GM21381 (cell line): ENCODE data around the gene MED27.

Source experiments
- ATAC-seq: cut with Tn5 transposase; IDR thresholded peaks from one replicate; pipeline ENCODE4 v1.9.1; 2021; ENCODE audit warnings: mild to moderate bottlenecking, moderate library complexity; ENCODE audit not compliant: unreplicated experiment

Gene MED27

DNA sequence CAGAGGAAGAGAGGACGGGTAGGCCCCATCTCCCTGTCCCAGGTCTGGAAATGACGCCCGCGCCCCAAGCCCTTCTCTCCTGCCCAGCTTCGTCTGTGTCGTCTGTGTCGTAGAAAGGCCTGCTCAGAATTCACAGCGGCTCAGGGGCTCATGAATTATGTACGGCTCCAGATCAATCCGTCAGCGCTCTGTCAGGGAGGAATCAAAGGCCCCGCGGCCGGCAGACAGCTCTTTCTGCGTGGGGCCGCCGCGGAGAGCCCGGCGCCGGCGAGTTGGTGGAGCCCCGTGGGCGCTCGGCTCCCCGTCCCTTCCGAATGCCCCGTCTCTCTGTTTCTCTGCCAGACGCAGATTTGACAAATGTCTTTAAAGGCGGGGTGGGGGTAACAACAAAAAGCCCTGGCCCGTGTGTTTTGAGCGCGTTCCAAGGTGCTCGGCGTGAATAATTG lies 255.9 kb downstream of the MED27 start:
- ATAC-seq = no peak

DNA sequence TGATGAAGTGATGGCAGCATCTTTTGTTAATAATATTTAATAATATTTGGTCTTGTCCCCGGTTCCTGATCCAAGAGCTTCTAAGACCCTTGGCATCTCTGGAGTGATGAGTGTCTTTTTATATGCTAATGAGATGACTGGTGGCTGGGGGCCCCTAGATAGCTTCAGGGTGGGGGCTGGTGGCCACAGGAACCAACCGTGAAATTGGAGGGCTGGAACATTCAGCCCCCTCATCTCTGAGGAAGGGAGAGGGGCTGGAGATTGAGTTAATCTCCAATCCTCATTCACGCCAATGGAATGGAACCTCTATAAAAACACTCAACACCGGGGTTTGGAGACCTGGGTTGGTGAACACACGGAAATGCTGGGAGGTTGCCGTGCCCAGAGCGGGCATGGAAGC lies 261.6 kb downstream of the MED27 start:
- ATAC-seq = no peak

DNA sequence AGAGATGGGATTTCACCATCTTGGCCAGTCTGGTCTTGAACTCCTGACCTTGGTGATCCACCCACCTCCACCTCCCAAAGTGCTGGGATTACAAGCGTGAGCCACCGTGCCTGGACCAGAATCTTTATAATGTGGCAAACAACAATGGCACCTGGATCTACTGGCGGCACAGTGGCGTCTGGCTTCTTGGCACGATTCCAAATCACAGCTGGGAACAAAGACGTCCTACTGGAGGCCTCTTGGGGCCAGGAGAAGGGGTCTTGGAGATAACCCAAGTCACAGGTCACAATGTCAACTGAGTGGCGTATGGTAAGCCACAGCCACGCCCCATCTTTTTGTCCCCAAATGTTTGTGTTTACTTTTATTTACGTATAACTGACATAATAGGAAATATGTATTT lies 262.0 kb downstream of the MED27 start:
- ATAC-seq = no peak

DNA sequence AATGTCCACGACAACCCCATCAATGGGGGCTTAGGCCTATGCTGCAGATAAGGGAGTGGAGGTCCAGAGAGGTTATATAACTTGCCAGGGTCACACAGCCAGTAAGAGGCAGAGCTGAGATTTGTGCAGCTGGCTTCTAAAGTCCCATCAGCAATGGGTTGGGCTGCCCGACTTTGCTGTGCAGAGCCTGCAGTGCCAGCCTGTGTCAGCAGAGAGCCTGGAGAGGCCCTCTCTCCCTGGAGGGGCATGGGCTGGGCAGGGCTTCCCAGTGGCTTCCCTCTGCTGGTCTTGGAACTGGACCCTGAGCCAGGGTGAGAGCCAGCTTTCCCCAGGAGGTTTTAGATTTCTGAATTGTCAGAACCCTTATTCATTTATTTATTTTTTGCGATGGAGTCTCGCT lies 262.6 kb downstream of the MED27 start:
- ATAC-seq = no peak

DNA sequence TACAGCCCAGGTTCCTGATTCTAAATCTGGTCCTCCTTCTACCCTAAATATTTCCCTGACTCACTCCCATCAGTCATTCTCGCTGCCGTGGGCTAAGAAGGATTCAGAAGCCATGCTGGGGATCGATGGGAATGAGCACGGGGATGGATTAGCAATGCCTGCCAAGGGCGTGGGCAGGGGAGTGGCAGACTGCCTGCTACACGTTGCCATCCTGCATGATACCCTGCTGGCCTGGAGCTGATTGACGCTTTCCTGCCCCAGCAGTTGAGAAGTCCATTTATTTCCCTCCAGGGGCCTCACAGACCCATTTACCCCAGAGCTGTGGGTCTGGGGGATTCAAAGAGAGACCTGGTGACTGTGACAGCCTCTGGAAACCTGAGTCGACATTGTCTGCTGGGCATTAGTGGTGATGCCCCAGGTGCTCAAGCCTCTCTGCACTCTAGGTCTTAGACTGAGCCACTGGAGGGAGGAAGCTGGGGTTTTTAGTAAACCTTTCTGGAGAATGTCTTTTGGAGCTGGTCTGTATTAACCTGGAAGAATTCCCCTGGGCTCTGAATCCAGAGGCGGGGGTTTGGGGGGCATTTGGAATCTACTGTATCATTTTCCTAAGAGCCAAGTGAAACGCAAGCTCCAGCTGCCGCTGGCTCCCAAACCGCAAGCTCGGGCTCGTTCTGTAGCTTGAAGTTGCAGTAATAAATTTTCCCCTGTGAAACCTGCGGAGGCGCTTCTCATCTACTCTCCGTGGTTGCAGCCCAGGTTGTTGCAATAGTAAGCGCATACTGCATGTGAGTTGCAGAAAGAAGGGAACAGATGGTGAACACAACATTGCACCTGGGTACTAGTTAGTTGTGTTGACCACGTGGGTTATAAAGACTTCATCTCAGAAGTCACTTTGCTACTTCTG lies 263.4 kb downstream of the MED27 start:
- no peak for ATAC-seq

DNA sequence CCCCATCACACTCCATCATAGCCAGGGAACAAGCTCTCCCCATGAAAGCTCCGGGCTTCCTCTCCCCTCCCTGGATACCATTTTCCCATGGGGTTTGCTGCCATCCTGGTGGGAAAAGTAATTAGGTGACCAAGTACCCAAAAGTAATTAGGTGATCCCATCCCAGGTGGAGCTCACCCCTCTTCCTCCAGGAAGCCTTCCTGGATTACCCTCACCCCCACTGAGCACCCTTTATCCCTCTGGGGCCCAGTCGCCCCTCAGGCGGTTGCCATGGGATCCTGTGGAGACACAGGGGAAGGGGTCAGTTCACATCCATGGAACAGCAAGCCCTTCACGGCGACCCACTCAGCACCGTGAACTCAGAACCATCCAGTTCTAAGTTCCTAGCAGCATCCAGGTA lies 265.0 kb downstream of the MED27 start:
- ATAC-seq = no peak

DNA sequence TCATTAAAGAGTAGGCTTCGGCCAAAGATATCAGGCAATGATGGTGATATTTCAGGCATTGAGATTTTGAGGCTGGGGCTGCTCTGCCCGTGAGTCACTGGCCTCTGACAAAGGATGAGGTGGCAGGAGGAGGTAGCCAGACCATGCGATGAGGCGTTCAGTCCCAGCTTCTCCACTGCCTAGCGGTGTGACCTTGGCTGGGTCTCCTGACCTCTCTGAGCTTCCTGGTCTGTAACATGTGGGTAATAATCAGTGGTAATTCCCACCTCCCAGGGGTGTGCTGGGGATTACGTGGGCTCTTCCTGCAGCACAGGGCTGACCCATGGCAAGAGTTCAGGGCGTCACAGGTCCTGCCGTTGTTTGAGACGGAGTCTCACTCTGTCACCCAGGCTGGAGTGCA lies 266.6 kb downstream of the MED27 start:
- ATAC-seq = no peak

DNA sequence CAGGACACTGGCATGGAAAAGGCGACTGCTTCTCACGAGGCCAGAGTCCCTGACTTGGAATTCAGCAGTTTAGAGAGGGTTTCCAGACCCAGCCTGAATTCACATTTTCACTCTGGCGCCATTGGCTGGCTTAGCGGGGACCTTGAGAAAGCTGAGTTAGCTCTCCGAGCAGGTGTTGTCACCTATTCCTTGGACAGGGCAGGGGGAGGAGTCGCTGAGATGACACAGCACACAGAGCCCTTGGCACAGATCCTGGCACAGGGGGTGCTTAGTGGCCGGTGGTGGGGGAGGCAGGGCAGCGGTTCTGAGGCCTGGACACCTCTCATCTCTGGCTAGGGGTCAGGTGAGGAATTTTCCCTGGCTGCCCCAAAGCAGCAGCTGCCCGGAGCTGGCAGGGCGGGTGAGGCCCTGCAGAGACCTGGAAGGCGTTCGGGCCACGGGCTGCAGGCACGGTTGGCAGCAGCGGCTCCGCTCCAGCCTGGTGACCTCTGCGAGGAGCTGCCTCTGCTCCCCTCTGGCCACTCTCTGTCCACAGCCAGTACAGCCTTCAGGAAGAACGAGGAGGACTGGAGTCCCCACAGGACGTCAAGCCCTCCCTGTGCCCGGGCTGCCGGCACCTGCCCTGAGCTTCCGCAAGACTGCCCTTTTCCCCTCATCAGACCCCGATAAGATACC lies 267.4 kb downstream of the MED27 start:
- ATAC-seq = no peak

DNA sequence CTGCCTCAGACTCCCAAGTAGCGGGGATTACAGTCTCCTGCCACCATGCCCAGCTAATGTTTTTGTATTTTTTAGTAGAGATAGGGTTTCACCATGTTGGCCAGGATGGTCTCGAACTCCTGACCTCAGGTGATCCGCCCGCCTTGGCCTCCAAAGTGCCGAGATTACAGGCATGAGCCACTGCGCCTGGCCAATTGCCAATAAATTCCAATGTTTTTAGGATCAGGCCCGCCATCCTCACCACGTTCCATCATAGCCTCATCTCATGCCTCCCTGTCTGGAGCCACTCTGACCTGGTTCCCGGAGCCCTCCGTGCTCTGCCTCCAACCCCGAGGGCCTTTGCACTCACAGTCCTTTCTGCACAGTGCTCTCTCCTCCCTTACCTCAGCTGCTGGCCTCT lies 268.3 kb downstream of the MED27 start:
- ATAC-seq = no peak

DNA sequence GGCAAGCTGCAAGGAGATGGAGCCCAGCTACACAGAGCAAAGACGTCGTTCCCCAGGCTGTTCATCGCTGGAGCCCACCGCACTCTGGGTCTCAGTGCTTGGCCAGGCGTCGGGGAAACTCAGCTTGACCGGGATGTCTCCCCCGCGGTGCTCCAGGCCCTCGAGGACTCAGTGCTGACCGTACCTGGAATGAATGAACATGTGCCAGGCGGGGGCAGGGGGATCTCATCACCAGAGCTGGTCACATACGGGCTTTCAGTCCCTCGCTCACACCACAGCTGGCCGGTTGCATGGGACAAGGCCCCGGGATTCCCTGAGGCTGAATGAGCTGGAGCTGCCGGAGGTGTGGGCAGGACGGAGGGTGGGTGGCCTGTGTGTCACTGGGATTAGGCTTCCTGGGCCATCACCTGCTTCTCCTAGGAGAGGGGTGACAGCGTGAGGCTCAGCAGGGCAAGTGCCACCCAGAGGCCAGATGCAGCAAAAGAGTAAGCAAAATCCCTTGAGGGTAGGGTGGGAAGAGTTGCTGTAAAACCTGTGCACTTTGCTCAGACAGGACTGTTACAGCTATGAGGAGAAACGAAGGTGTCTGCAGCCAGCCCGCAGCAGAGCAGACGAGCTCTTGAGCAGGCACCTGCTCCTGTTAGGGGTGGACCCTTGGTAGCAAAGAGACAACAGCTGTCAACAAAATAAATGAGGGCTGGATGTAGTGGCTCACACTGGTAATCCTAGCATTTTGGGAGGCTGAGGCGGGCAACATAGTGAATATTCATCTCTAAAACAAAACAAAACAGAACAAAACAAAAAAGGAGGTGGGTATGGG lies 269.1 kb downstream of the MED27 start:
- no peak for ATAC-seq
